Stomach (tissue), 4 donors: ENCODE data around the gene NDOR1.

Source experiments
- CTCF ChIP-seq, 7 experiments: fragments of 450-650 bp in 4 of 7; fragments of 200-600 bp in 3 of 7; sonication (generic) in 3 of 7; IDR thresholded peaks; one replicate each; pipeline ENCODE4 v1.5.1; 2016 to 2019; ENCODE audit warnings: antibody characterized with exemption in 7 of 7, control low read depth in 2 of 7, mild to moderate bottlenecking in 1 of 7
- EP300 ChIP-seq: sonication (generic); formaldehyde crosslinking; IDR thresholded peaks from one replicate; pipeline ENCODE4 v1.6.1; 2017; ENCODE audit warnings: antibody characterized with exemption
- POLR2AphosphoS5 ChIP-seq, 3 donors: sonication (generic); formaldehyde crosslinking; IDR thresholded peaks; one replicate each; pipeline ENCODE4 v1.6.1; 2016; ENCODE audit warnings: antibody characterized with exemption in 3 of 3

GRCh38 chr9:137247916-137248175, 42.3 kb downstream of the NDOR1 start:
- TF ChIP-seq CTCF (IDR thresholded peaks at IDR 0.05), result no peak
- TF ChIP-seq EP300, result no peak
- no peak for TF ChIP-seq POLR2AphosphoS5 (IDR thresholded peaks at IDR 0.05)
